Right atrium auricular region (tissue), 2 donors: Measurements from ENCODE around the gene HOXB4. TPM values are rescaled to one million over a fixed set of nuclear protein-coding genes. Genes with fewer than 3 reads are reported as not detected.

Source experiments
- DNase-seq: peaks from one replicate; pipeline ENCODE4 v3.0.0-alpha.2; 2019; ENCODE audit warnings: low spot score
- H3K27ac ChIP-seq, 2 donors: fragments of 200-600 bp; sonication (generic); 1 replicate in 1 of 2; 2 replicates in 1 of 2; pipeline ENCODE4 v1.5.1; 2016 to 2019
- H3K27me3 ChIP-seq, 2 donors: fragments of 200-600 bp; sonication (generic); one replicate each; pipeline versions ENCODE4 v1.5.1 to v1.6.0; 2017 to 2019
- H3K36me3 ChIP-seq: fragments of 200-600 bp; sonication (generic); one replicate; pipeline ENCODE4 v1.5.1; 2016
- H3K4me1 ChIP-seq, 2 donors: fragments of 200-600 bp; sonication (generic); one replicate each; pipeline versions ENCODE4 v1.5.1 to v1.6.0; 2017 to 2019
- H3K4me3 ChIP-seq, 2 donors: fragments of 200-600 bp; sonication (generic); 1 replicate in 1 of 2; 2 replicates in 1 of 2; pipeline ENCODE4 v1.5.1; 2017 to 2019; ENCODE audit warnings: mild to moderate bottlenecking in 1 of 2, moderate library complexity in 1 of 2
- H3K9me3 ChIP-seq, 2 donors: fragments of 200-600 bp; sonication (generic); one replicate each; pipeline ENCODE4 v1.5.1; 2019
- CTCF ChIP-seq, 2 donors: fragments of 200-600 bp; sonication (generic); IDR thresholded peaks; one replicate each; pipeline ENCODE4 v1.5.1; 2019; ENCODE audit warnings: antibody characterized with exemption in 2 of 2
- total RNA-seq, 2 donors: library from RNA; depleted of rRNA; stranded (reverse); fragments of >200 nt; gene quantifications; one replicate each; pipeline ENCODE4 v1.1.0, GENCODE V29; 2016

Gene HOXB4
- total RNA-seq, 2 donors from 2014 or later: 0.52 to 1.0 TPM

DNA sequence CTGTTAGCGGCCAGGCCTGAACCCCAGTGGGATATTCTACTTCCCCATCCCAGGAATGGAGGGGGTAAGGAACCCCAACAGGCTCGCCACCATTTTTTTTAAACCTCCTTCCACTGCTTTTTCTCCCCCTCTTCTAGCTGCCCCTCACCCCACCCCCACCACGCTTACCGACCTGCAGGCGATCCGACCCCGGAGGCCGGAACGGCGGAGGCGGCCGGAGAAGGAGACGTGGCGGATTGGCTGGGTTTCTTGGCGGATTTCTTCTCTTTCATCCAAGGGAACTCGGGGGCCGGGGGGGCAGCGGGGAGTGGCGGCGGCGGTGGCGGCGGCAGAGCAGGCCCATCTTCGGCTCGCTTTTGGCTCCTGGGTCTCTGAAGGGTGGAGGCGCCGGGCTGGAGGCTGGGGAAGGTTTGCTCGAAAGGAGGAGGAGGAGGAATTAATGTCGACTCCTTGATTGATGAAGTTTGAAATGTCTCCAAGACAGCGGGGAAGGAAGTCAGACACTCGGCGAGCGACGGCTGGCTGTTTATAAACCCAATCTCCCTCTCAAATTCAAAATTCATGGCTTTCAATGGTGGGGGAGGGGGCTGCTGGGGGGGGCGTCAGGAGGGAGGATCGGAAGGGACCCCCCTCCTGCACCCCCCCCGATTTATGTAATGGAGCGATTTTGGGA, 33.7 kb downstream of the HOXB4 start:
- H3K4me3 ChIP-seq: peak overlapping the region; percentile 48 to 57
- TF ChIP-seq CTCF (IDR thresholded peaks at IDR 0.05): no peak
- H3K27me3 ChIP-seq: peaks cover 3 to 10% of the 10 kb centered on the region in 2 donors

DNA sequence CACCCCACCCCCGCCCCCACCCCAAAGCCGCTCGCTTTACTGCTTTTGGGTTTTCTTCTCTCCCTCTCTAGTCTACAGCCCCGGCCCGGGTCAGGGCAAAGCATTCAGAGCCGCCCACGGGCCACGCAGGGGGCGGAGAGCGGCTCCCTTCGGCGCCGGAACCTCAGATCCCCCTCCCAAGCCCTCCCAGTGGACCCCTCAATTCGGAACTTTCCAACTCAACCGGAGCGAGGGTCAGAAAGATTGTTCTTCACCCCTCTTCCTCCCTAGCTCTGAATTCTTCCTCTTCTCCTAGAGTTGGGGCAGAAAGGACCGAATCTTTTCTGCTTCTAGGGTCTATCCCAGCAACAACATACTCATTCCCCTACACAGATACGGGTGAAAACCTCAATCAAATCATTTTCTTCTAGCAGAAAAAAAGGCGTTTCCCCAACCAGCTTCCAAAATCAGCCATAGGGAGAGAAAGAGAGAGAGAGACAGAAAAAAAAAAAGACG, 34.2 kb downstream of the HOXB4 start:
- peak overlapping the region; percentile 83 to 90 for H3K27ac ChIP-seq
- H3K4me1 ChIP-seq: peaks cover 0 to 30% of the 10 kb centered on the region in 2 donors
- H3K4me3 ChIP-seq: peak overlapping the region; percentile 48 to 57
- no peaks in the 10 kb centered on the region for H3K36me3 ChIP-seq
- DNase-seq: no peak
- no peak for TF ChIP-seq CTCF (IDR thresholded peaks at IDR 0.05)
- peaks cover 3 to 10% of the 10 kb centered on the region in 2 donors for H3K27me3 ChIP-seq
- H3K9me3 ChIP-seq: no peaks in the 10 kb centered on the region

More for the DNA sequence above, 33.7 kb downstream of the HOXB4 start:
- peak overlapping the region; percentile 83 to 90 for H3K27ac ChIP-seq
- H3K9me3 ChIP-seq: no peaks in the 10 kb centered on the region
- H3K4me1 ChIP-seq: peaks cover 0 to 30% of the 10 kb centered on the region in 2 donors
- H3K36me3 ChIP-seq: no peaks in the 10 kb centered on the region
- DNase-seq: peak; percentile 90

DNA sequence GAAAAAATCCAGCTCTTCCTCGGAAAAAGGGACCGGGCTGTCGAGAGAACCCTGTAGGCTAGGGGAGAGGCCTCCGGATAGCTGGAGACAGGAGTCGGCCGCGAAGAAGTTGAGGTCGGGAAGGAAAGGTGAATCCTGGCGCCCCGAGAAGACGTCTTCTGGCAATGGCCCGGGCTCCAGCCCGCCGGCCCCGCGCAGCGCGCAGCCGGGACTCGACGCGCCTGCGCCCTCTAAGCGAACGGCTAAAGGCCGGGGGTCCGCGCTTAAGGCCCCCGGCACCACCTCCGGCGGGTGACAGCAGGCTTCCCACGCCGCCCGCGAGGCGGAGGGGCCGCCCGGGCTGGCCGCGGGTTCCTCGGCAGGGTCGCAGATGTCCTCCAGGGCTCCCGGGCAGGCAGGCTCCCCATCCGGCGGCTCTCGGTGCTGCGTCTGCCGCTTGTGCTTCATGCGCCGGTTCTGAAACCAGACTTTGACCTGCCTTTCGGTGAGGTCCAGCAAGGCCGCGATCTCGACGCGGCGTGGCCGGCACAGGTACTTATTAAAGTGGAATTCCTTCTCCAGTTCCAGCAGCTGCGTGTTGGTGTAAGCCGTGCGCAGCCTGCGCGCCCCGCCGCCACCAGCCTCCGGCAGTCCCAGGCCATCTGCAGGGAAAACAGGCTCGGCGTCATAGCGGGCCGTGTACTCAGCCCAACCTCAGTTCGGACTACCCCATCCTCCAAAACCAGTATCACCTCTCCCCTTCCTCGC, 34.9 kb downstream of the HOXB4 start:
- Histone ChIP-seq H3K27me3 (peaks cover 3 to 10% of the 10 kb centered on the region in 2 donors), H3K4me3 (peak overlapping the region; percentile 48 to 57), H3K27ac (peak overlapping the region; percentile 83 to 90), H3K36me3 (no peaks in the 10 kb centered on the region), H3K9me3 (no peaks in the 10 kb centered on the region), H3K4me1 (peaks cover 0 to 30% of the 10 kb centered on the region in 2 donors)
- DNase-seq: no peak
- TF ChIP-seq CTCF (IDR thresholded peaks at IDR 0.05): no peak

DNA sequence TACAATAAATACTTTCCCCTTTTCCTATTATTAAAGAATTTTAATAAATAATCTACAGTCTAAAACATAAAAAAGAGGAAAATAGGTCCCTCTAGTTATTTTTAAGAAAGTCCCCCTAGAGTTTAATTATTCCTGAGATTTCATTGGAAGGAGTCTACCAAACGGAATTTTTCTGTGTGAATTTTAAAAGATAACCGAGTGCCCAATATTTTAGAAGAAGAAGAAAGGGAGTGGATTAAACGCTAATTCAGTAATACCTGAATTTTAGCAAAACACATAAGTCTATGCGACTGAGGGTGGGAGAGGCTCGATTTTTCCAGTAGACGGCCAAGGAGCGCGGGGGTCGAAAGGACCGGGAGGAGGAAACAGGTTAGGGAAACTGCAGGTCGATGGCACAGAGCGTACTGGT, 35.4 kb downstream of the HOXB4 start:
- DNase-seq: no peak
- H3K27me3 ChIP-seq: peaks cover 3 to 10% of the 10 kb centered on the region in 2 donors
- peaks cover 0 to 30% of the 10 kb centered on the region in 2 donors for H3K4me1 ChIP-seq
- H3K4me3 ChIP-seq: peak overlapping the region; percentile 48 to 57
- H3K36me3 ChIP-seq: no peaks in the 10 kb centered on the region
- H3K9me3 ChIP-seq: no peaks in the 10 kb centered on the region
- peak overlapping the region; percentile 83 to 90 for H3K27ac ChIP-seq
- TF ChIP-seq CTCF (IDR thresholded peaks at IDR 0.05): no peak

GRCh38 chr17:48542114-48542656, 36.0 kb downstream of the HOXB4 start:
- Histone ChIP-seq H3K9me3 (no peaks in the 10 kb centered on the region), H3K4me1 (peaks cover 0 to 30% of the 10 kb centered on the region in 2 donors), H3K27me3 (peaks cover 3 to 10% of the 10 kb centered on the region in 2 donors), H3K4me3 (peak overlapping the region; percentile 48 to 57), H3K36me3 (no peaks in the 10 kb centered on the region), H3K27ac (peak overlapping the region; percentile 83 to 90)
- peak in 1 of 2 donors; percentile 3 for TF ChIP-seq CTCF (IDR thresholded peaks at IDR 0.05)
- no peak for DNase-seq
